ENCODE data around the gene OR14A2. TPM values are rescaled to one million over a fixed set of nuclear protein-coding genes. Genes with fewer than 3 reads are reported as not detected.
"Not testable (repeated sequence)": the region's sequence is repeated elsewhere in the genome, so short reads cannot be mapped to it uniquely, and the experiment has no call there.

Gene OR14A2
- total RNA-seq, 1 experiment from 2014 or later: not detected

DNA sequence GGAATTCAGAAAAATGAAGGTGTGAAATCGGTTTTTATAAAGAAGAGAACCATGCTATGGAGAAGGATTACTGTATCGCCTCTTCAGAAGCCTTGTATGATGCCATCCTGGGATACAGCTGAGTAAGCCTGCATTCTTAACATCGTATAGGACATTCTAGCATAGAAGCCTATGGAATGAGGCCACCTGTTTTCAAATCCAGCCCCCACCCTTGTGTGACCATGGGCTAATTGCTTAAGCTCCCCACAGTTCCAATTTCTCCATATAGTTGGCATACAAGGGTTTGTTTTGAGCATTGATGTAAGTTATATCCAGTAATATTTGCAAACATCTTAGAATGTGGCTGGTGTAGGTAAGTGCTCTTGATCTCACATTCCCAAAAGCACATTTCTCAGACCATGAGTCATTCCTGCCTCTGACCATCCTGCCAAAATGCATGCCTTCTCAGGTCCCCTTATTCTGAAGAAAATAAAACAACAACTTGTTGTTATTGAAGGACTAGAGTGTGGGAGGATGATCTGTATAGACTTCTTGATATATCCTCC lies 1.5 kb downstream of the OR14A2 start:
- no peak overlapping the region for H3K27ac Mint-ChIP-seq (ENCODE audit: unreplicated experiment)
- Histone ChIP-seq H3K27me3 (replicated peaks; ENCODE audit: control insufficient read depth, insufficient read depth, low read length) (no peaks in the 10 kb centered on the region), H3K36me3 (ENCODE audit: control insufficient read depth, insufficient read depth, low read length) (no peaks in the 10 kb centered on the region), H3K9me3 (no peaks in the 10 kb centered on the region), H3K4me1 (no peaks in the 10 kb centered on the region), H3K4me3 (ENCODE audit: low read depth, low read length) (no peak overlapping the region)
- H3K9me3 Mint-ChIP-seq (ENCODE audit: unreplicated experiment): peaks cover 11% of the 10 kb centered on the region
- TF ChIP-seq, protein P1, sequence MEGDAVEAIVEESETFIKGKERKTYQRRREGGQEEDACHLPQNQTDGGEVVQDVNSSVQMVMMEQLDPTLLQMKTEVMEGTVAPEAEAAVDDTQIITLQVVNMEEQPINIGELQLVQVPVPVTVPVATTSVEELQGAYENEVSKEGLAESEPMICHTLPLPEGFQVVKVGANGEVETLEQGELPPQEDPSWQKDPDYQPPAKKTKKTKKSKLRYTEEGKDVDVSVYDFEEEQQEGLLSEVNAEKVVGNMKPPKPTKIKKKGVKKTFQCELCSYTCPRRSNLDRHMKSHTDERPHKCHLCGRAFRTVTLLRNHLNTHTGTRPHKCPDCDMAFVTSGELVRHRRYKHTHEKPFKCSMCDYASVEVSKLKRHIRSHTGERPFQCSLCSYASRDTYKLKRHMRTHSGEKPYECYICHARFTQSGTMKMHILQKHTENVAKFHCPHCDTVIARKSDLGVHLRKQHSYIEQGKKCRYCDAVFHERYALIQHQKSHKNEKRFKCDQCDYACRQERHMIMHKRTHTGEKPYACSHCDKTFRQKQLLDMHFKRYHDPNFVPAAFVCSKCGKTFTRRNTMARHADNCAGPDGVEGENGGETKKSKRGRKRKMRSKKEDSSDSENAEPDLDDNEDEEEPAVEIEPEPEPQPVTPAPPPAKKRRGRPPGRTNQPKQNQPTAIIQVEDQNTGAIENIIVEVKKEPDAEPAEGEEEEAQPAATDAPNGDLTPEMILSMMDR (IDR thresholded peaks at IDR 0.05; ENCODE audit: insufficient read depth in 1 of 2, low read depth in 1 of 2, low read length in 1 of 2, severe bottlenecking in 1 of 2, unreplicated experiment in 1 of 2): no peak
- no peak for DNase-seq
- intact Hi-C loops (cut with micrococcal nuclease; ENCODE audit: unreplicated experiment): no loop called here
- H3K4me1 Mint-ChIP-seq (ENCODE audit: low read depth, unreplicated experiment): no peaks in the 10 kb centered on the region
- H3K27me3 Mint-ChIP-seq (ENCODE audit: insufficient read depth, unreplicated experiment): no peaks in the 10 kb centered on the region
- CTCF ChIA-PET: no interaction called here
- BruUV-seq (replicated peaks): no TSS peak
- H3K4me3 Mint-ChIP-seq (ENCODE audit: unreplicated experiment): no peak overlapping the region
- no peaks in the 10 kb centered on the region for H3K36me3 Mint-ChIP-seq (ENCODE audit: insufficient read depth, unreplicated experiment)
- POLR2A ChIA-PET: no interaction called here

DNA sequence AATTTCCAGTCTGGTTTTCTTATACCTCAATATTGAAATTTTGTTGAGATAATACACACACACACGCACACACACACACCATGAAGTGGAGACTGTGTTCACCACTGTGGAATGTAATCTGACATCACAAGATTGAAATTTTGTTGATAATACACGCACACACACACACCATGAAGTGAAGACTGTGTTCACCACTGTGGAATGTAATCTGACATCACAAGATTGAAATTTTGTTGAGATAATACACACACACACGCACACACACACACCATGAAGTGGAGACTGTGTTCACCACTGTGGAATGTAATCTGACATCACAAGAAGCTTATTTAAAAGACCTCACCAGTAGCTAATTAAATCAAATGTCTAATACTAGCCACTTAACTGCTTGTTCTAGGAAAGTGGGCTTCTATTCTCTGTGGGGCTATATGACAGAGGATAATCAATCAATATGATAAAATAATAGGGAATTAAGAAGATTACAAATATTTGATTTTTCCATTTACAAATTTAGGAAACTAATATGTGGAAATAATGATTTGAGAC lies 5.7 kb downstream of the OR14A2 start:
- H3K27ac Mint-ChIP-seq (ENCODE audit: unreplicated experiment); BruUV-seq (replicated peaks); H3K4me3 Mint-ChIP-seq (ENCODE audit: unreplicated experiment); H3K27me3 Mint-ChIP-seq (ENCODE audit: insufficient read depth, unreplicated experiment); H3K4me1 Mint-ChIP-seq (ENCODE audit: low read depth, unreplicated experiment); DNase-seq; H3K4me1 ChIP-seq; H3K9me3 Mint-ChIP-seq (ENCODE audit: unreplicated experiment); H3K36me3 Mint-ChIP-seq (ENCODE audit: insufficient read depth, unreplicated experiment); H3K9me3 ChIP-seq; intact Hi-C loops (cut with micrococcal nuclease; ENCODE audit: unreplicated experiment); H3K36me3 ChIP-seq (ENCODE audit: control insufficient read depth, insufficient read depth, low read length); H3K27me3 ChIP-seq (replicated peaks; ENCODE audit: control insufficient read depth, insufficient read depth, low read length); POLR2A ChIA-PET; H3K4me3 ChIP-seq (ENCODE audit: low read depth, low read length); CTCF ChIA-PET: not testable (repeated sequence)

DNA sequence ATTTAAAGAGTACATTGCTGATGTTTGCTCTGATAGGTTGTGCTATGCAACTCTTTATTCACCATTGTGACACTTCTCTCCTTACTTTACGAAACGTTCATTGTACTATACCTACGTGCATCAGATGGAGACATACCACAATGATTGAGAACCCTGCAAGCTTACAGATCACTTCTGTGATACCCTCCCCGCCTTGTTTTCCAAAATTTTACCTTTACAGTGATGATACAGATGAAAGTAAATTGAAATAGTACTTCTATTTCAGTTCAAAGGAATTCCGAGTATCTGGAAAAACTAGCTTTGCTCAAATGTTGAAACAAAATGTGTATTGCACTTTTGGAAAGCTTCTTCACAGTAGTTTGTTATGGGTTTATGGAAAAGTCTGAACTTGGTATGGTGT lies 6.2 kb downstream of the OR14A2 start:
- Mint-ChIP-seq H3K4me3 (ENCODE audit: unreplicated experiment) (no peak overlapping the region), H3K9me3 (ENCODE audit: unreplicated experiment) (no peaks in the 10 kb centered on the region), H3K27me3 (ENCODE audit: insufficient read depth, unreplicated experiment) (peaks cover 3% of the 10 kb centered on the region), H3K27ac (ENCODE audit: unreplicated experiment) (no peak overlapping the region), H3K4me1 (ENCODE audit: low read depth, unreplicated experiment) (no peaks in the 10 kb centered on the region), H3K36me3 (ENCODE audit: insufficient read depth, unreplicated experiment) (no peaks in the 10 kb centered on the region)
- Histone ChIP-seq H3K27me3 (replicated peaks; ENCODE audit: control insufficient read depth, insufficient read depth, low read length) (no peaks in the 10 kb centered on the region), H3K36me3 (ENCODE audit: control insufficient read depth, insufficient read depth, low read length) (no peaks in the 10 kb centered on the region), H3K4me3 (ENCODE audit: low read depth, low read length) (no peak overlapping the region), H3K9me3 (no peaks in the 10 kb centered on the region), H3K4me1 (no peaks in the 10 kb centered on the region)
- intact Hi-C loops (cut with micrococcal nuclease; ENCODE audit: unreplicated experiment): no loop called here
- TF ChIP-seq, protein P1 (IDR thresholded peaks at IDR 0.05; ENCODE audit: insufficient read depth in 1 of 2, low read depth in 1 of 2, low read length in 1 of 2, severe bottlenecking in 1 of 2, unreplicated experiment in 1 of 2): no peak
- no TSS peak for BruUV-seq (replicated peaks)
- ChIA-PET CTCF (no interaction called here), POLR2A (no interaction called here)
- DNase-seq: no peak

DNA sequence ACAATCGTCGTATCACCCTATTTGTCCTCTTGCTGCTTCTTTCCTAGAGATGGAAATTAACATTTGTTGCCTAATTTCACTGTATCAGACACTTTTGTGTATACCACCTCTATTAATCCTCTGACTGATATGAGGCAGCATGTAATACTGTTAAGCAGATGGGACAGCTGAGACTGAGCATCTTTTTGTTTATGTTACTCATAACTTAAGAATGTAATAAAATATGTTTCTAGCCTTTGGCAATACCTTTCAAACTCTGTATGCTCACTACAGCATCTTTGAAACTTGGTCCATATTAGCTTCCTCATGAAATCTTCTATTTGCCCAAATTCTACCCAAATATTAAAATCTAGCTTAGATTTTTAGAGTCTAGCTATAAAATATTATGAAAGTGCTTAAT lies 7.2 kb downstream of the OR14A2 start:
- H3K9me3 ChIP-seq: no peaks in the 10 kb centered on the region
- Mint-ChIP-seq H3K36me3 (ENCODE audit: insufficient read depth, unreplicated experiment) (no peaks in the 10 kb centered on the region), H3K9me3 (ENCODE audit: unreplicated experiment) (no peaks in the 10 kb centered on the region), H3K4me3 (ENCODE audit: unreplicated experiment) (no peak overlapping the region), H3K27ac (ENCODE audit: unreplicated experiment) (no peak overlapping the region), H3K4me1 (ENCODE audit: low read depth, unreplicated experiment) (no peaks in the 10 kb centered on the region), H3K27me3 (ENCODE audit: insufficient read depth, unreplicated experiment) (peaks cover 3% of the 10 kb centered on the region)
- no peaks in the 10 kb centered on the region for H3K4me1 ChIP-seq
- no peaks in the 10 kb centered on the region for H3K27me3 ChIP-seq (replicated peaks; ENCODE audit: control insufficient read depth, insufficient read depth, low read length)
- TF ChIP-seq, protein P1 (IDR thresholded peaks at IDR 0.05; ENCODE audit: insufficient read depth in 1 of 2, low read depth in 1 of 2, low read length in 1 of 2, severe bottlenecking in 1 of 2, unreplicated experiment in 1 of 2): no peak
- BruUV-seq (replicated peaks): no TSS peak
- no peaks in the 10 kb centered on the region for H3K36me3 ChIP-seq (ENCODE audit: control insufficient read depth, insufficient read depth, low read length)
- intact Hi-C loops (cut with micrococcal nuclease; ENCODE audit: unreplicated experiment): no loop called here
- POLR2A ChIA-PET: no interaction called here
- H3K4me3 ChIP-seq (ENCODE audit: low read depth, low read length): no peak overlapping the region
- CTCF ChIA-PET: no interaction called here
- no peak for DNase-seq

Measured in Caco-2 (cell line).